Mucosa of descending colon (tissue), 3 donors: ENCODE results near the gene SSH2. TPM values are rescaled to one million over a fixed set of nuclear protein-coding genes. Genes with fewer than 3 reads are reported as not detected.

ENCODE experiments used
- ATAC-seq: fragments of 200-7000 bp; cut with Tn5 transposase; one replicate; pipeline ENCODE4 v1.9.1; 2020; ENCODE audit warnings: mild to moderate bottlenecking, moderate library complexity
- DNase-seq, 3 donors: peaks; one replicate each; pipeline ENCODE4 v3.0.0-alpha.2; 2020
- H3K36me3 ChIP-seq: fragments of 200-600 bp; one replicate; pipeline ENCODE4 v1.8.0; 2021; ENCODE audit warnings: low read depth, mild to moderate bottlenecking
- H3K4me1 ChIP-seq: fragments of 200-600 bp; one replicate; pipeline ENCODE4 v1.8.0; 2021; ENCODE audit warnings: low read depth, mild to moderate bottlenecking
- H3K4me3 ChIP-seq: fragments of 200-600 bp; one replicate; pipeline ENCODE4 v1.8.0; 2021; ENCODE audit warnings: mild to moderate bottlenecking
- H3K9me3 ChIP-seq: fragments of 200-600 bp; one replicate; pipeline ENCODE4 v1.8.0; 2021; ENCODE audit warnings: mild to moderate bottlenecking
- intact Hi-C, 2 donors: fragments of 100-400 bp; cut with DNase I in 1 of 2; cut with micrococcal nuclease in 1 of 2; formaldehyde crosslinking; loops; one replicate each; pipeline versions ENCODE4 v1.11.0 to v1.11.1; 2022; cut with DNase I, micrococcal nuclease
- total RNA-seq, 3 donors: library from RNA; stranded (reverse); fragmentation: NEBNext Ultra II Directional in 2 of 3; extraction: Animal tissue kit (Norgen Biotek cat#: 25700) in 2 of 3; gene quantifications; one replicate each; pipeline versions ENCODE4 v1.2.1 to v1.2.4, GENCODE V29; 2021 to 2023
- TF ChIP-seq, protein P1 (sequence below): fragments of 200-600 bp; IDR thresholded peaks from one replicate; pipeline ENCODE4 v1.8.0; 2022; ENCODE audit warnings: antibody characterized with exemption, mild to moderate bottlenecking
- donor health status: DM: no; HTN: no; CAD: no; lungs with moderate emphysema.
- donor health status: DM: no; HTN: no; CAD: no.
- donor health status: DM: no; HTN: yes; CAD: no.

SSH2 gene
- total RNA-seq, 3 donors from 2014 or later: 32.1 to 47.8 (median 40.8) TPM

DNA sequence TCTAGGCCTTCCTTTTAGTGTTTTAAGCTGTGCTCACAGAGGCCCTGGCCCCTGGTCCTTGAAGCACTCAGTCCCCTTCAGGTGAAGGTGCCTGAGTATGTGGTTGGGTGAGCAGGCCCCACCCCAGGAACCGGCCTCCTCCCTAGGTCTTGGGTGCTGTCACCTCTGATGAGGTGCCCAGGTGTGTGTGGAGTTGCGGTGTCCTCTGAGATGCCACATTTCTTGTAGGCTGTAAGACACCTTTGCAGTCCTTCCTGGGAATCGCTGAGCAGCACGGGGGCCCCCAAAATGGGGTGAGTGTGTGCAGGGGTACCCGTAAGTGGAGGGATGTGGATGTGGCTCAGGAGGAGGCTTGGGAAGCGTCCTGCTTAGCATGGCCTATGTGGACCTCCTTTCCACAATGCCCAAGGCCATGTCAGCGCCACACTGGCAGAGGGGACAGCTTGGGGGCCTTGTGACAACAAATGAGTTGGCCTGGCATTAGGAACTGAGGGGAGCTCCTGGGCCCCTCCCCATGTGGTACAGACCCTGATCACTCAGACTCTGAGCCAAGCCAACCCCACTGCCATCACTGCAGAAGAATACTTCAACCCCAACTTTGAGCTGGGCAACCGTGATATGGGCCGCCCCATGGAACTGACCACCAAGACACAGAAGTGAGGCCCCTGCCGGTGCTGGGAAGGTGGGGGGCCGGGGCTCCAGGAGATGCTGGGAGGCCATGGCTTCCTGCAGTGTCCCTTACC lies 318.5 kb downstream of the SSH2 start:
- intact Hi-C loops: no loop called here
- ATAC-seq (no peak), DNase-seq (no peak)
- TF ChIP-seq, protein P1, sequence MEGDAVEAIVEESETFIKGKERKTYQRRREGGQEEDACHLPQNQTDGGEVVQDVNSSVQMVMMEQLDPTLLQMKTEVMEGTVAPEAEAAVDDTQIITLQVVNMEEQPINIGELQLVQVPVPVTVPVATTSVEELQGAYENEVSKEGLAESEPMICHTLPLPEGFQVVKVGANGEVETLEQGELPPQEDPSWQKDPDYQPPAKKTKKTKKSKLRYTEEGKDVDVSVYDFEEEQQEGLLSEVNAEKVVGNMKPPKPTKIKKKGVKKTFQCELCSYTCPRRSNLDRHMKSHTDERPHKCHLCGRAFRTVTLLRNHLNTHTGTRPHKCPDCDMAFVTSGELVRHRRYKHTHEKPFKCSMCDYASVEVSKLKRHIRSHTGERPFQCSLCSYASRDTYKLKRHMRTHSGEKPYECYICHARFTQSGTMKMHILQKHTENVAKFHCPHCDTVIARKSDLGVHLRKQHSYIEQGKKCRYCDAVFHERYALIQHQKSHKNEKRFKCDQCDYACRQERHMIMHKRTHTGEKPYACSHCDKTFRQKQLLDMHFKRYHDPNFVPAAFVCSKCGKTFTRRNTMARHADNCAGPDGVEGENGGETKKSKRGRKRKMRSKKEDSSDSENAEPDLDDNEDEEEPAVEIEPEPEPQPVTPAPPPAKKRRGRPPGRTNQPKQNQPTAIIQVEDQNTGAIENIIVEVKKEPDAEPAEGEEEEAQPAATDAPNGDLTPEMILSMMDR: no peak
- H3K9me3 ChIP-seq: no peaks in the 10 kb centered on the region
- peaks cover 32% of the 10 kb centered on the region for H3K4me1 ChIP-seq
- H3K36me3 ChIP-seq: no peaks in the 10 kb centered on the region
- no peak overlapping the region for H3K4me3 ChIP-seq

DNA sequence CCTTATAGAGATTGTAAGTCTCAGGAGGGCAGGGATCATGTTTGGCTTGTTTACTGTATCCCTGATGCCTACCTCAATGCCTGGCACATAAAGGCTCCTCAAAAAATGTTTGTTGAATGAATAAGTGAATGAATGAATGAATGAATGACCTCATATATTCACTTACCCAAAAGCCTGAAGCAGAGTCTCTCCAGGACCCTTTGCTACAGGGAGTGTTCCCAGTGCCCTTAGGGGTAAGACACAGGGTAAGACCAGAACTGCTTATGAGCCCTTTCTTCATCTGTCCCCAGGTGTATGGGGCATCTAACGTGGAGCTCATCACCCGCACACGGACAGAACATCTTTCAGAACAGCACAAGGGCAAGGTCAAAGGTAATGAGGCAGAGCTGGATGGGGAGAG lies 319.6 kb downstream of the SSH2 start:
- Histone ChIP-seq H3K9me3 (no peaks in the 10 kb centered on the region), H3K4me3 (no peak overlapping the region), H3K4me1 (peaks cover 22% of the 10 kb centered on the region), H3K36me3 (no peaks in the 10 kb centered on the region)
- no peak for DNase-seq
- intact Hi-C loops: no loop called here
- ATAC-seq: no peak
- TF ChIP-seq, protein P1: no peak

- peaks cover 8% of the 10 kb centered on the region for H3K4me1 ChIP-seq
- TF ChIP-seq, protein P1: no peak
- no peaks in the 10 kb centered on the region for H3K9me3 ChIP-seq
- ATAC-seq: no peak
- no peaks in the 10 kb centered on the region for H3K36me3 ChIP-seq
- intact Hi-C loops: no loop called here
- no peak overlapping the region for H3K4me3 ChIP-seq
- no peak for DNase-seq
Observed at GRCh38 chr17:29608986-29609385, 321.0 kb downstream of the SSH2 start.

DNA sequence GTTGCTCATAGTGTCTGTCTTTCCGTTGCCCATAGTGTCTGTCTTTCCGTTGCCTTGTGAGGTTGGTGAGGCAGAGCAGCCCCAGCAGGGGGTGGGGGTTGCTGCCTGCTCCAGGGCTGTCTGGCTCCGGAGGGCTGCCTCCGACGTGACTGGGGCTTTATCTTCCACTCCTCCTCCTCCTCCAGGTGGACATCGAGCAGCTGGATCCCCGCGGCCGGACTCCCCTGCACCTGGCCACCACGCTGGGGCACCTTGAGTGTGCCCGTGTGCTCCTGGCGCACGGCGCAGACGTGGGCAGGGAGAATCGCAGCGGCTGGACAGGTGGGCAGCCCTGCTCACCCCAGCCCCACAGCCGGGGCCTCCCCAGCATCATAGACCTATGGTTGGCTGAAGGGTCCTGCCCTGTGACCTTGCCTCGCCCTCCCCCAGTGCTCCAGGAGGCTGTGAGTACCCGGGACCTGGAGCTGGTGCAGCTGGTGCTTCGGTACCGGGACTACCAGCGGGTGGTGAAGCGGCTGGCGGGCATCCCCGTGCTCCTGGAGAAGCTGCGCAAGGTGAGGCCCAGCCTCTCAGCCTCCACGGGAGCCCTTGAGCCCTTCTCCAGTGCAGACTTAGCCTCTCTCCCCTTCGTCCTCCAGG lies 322.4 kb downstream of the SSH2 start:
- intact Hi-C loops: no loop called here
- DNase-seq (no peak), ATAC-seq (no peak)
- H3K4me3 ChIP-seq: no peak overlapping the region
- no peaks in the 10 kb centered on the region for H3K36me3 ChIP-seq
- TF ChIP-seq, protein P1: no peak
- H3K4me1 ChIP-seq: no peaks in the 10 kb centered on the region
- H3K9me3 ChIP-seq: no peaks in the 10 kb centered on the region

DNA sequence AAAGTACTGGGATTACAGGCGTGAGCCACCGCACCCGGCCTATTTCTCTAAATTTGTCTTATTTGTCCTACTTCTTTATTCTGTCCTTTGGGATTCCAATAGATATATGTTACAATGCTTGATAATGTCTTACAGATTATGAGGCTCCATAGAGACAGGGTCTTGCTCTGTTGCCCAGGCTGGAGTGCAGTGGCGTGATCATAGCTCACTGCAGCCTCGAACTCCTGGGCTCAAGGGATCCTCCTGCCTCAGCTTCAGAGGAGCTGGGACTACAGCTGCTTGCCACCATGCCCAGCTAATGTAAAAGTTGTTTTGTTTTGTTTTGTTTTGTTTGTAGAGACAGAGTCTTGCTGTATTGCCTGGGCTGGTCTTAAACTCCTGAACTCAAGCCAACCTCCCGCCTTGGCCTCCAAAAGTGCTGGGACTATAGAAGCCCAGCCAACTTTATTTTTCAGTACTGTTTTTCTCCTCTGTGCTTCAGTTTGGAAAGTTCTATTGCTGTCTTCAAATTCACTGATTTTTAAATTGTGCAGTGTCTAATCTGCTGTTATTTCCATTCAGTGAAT lies 326.8 kb downstream of the SSH2 start:
- peak in 1 of 3 donors; percentile 4 for DNase-seq
- TF ChIP-seq, protein P1: no peak

More for the DNA sequence above, 326.8 kb downstream of the SSH2 start:
- Histone ChIP-seq H3K4me3 (no peak overlapping the region), H3K9me3 (no peaks in the 10 kb centered on the region), H3K36me3 (no peaks in the 10 kb centered on the region), H3K4me1 (no peaks in the 10 kb centered on the region)
- ATAC-seq: no peak
- intact Hi-C loops: no loop called here
